SH-SY5Y (cell line): ENCODE results near the gene COA3.

Source experiments
- GATA2 ChIP-seq: IDR thresholded peaks from 2 replicates; pipeline ENCODE4 v1.6.1; 2011; ENCODE audit warnings: mild to moderate bottlenecking, low read depth, low read length
- GATA3 ChIP-seq: IDR thresholded peaks from 2 replicates; pipeline ENCODE4 v1.6.1; 2011; ENCODE audit warnings: low read depth, mild to moderate bottlenecking, low read length, moderate library complexity

- no peak for TF ChIP-seq GATA2
- no peak for TF ChIP-seq GATA3
Measured at GRCh38 chr17:42791948-42792347, 6.6 kb downstream of the COA3 start.
